Medulla oblongata (tissue), 1 donor: ENCODE results near the gene C22orf39.
"Not testable (repeated sequence)": the region's sequence is repeated elsewhere in the genome, so short reads cannot be mapped to it uniquely, and the experiment has no call there.

ENCODE experiments used
- DNase-seq: peaks from one replicate; pipeline ENCODE4 v3.0.0-alpha.2; 2015; ENCODE audit errors: extremely low spot score

The C22orf39 gene

DNA sequence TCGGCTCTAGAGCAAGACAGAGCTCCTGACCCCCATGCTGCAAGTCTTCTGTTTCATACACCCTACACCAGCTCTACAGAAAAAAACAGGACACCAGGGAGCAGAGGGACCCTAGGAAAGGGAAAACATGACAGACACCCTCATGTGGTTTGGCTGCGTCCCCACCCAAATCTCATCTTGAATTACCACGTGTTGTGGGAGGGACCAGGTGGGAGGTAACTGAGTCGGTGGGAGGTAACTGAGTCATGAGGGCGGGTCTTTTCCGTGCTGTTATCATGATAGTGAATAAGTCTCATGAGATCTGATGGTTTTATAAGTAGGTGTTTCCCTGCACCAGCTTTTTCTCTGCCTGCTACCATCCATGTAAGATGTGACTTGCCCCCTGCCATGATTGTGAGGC lies 6.6 kb upstream of the C22orf39 start:
- no peak for DNase-seq

DNA sequence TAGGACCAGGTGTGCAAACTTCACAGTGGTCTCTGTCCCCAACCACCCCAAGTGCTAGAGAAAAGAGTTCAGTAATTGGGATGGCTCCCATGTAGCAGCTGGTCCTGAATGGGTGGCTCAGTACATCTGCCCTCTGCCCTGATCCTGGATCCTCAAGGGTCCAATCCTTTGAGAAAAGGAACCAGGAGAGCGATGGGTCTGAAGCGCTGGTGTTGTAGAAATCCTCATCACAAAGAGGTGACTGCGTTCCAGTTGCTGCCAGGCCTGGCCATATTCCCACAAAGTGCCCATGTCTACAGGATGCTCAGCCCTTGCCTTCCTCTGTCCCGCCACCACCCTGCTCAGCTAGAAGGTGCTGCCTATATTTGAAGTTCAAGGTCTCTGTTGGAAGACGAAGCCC lies 6.2 kb upstream of the C22orf39 start:
- DNase-seq = no peak

GRCh38 chr22:19451570-19451969 lies 4.1 kb upstream of the C22orf39 start:
- DNase-seq = no peak

DNA sequence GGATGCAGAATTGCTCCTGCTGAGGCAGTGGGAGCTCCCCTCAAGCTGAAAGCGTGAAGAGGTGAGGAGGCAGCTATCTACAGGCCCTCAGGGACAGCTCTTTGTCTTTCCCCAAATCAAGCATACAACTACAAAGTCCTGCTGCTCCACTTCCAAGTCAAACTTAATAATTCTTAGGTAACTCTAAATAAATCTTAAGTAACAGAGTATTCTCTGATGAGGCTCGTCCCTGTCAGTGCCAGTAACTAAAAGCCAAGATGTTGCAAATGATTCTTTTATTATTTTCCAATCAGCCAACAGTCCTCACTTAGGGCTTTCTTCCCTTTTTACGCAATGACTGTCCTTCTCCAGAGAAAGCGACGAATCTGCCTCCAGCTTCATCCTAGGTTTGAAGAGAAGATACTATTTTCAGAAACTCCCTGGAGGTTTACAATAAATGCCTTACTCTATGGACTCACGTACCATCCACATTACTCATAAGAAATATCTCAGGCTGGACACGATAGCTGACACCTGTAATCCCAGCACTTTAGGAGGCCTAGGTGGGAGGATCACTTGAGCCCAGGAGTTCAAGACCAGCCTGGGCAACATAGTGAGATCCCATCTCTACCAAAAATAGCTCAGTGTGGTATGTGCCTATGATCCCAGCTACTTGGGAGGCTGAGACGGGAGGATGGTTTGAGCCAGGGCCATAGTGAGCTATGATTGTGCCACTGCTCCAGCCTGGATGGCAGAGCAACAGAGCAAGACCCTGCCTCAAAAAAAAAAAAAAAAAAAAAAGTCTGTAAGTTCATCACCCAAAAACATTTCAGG lies 3.1 kb upstream of the C22orf39 start:
- no peak for DNase-seq

GRCh38 chr22:19449422-19449767 lies 1.9 kb upstream of the C22orf39 start:
- DNase-seq = no peak

GRCh38 chr22:19448739-19449421 lies 1.4 kb upstream of the C22orf39 start:
- DNase-seq = no peak

DNA sequence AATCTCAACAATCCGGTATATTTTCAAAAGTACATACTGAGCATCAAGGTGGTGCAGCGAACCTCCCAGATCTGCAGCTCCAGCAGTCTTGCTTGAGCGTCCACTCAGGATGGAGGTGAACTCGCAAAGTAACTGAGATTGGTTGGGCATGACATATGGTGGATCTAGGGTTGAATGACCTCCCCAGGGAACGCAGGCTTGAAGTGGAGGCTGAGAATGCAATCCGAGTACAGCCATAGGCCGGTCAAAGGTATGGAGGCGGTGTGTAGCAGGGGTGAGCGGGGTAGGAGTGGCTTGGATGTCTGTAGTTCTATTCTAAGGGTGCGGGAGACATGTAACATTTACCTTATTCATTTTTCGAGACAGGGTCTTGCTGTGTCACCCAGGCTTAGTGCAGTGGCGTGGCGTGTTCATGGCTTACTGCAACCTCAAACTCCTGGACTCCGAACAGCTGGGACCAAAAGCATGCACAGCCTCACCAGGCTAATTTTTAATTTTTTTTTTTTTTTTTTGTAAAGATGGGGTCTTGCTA lies 631 bp upstream of the C22orf39 start:
- DNase-seq = peak; percentile 36

DNA sequence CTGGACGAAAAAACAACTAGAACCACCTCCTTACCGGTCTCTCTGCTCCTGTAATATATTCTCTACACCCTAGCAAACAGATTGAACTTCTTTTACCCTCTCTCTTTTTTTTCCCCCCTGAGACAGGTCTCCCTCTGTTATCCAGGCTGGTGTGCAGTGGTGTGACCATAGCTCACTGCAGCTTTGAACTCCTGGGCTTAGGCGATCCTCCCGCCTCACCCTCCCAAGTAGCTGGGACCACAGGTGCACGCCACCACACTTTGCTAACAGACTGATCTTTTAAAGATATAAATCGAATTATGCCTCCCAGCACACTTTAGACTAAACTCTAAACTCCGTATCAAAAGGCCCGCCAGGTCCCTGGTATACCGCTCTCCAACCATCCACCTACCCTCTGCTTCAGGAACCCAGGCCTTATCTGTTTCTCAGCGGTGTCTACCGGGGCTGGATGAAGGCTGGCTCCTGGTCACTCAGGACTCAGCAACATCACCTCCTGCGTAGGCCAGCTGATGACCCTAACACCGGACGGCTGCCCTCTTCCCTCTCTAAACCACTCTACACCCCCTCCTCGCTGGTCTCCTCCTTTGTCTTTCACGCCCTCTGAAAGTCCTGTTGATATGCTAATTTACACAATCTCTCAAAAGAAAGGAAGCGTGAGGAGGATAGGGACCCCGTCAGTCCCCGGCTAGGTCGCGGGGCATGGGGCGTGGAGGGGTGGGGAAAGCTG lies 745 bp downstream of the C22orf39 start:
- DNase-seq = peak; percentile 13

DNA sequence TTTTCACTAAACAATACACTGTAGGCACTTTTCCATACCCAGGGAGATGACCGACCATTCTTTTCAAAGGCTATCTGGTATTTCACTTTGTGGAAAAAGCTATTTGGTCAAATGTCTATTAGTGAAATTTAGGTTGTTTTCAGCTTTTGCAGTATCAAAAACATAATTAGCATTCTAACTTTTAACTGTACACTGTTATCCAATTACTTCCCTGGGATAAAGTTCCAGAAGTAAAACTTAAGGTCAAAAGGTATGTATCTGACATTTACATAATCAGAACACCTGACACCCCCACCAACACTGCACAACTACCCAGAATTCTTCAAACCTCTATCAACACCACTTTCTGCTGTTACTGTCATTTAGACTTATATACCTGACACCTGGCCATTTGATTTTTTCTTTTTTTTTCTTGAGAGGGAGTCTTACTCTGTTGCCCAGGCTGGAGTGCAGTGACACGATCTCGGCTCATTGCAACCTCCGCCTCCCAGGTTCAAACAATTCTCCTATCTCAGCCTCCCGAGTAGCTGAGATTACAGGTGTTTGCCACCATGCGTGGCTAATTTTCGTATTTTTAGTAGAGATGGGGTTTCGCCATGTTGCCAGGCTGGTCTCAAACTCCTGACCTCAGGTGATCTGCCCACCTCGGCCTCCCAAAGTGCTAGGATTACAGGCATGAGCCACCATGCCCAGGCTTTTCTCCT lies 2.1 kb downstream of the C22orf39 start:
- DNase-seq = not testable (repeated sequence)

DNA sequence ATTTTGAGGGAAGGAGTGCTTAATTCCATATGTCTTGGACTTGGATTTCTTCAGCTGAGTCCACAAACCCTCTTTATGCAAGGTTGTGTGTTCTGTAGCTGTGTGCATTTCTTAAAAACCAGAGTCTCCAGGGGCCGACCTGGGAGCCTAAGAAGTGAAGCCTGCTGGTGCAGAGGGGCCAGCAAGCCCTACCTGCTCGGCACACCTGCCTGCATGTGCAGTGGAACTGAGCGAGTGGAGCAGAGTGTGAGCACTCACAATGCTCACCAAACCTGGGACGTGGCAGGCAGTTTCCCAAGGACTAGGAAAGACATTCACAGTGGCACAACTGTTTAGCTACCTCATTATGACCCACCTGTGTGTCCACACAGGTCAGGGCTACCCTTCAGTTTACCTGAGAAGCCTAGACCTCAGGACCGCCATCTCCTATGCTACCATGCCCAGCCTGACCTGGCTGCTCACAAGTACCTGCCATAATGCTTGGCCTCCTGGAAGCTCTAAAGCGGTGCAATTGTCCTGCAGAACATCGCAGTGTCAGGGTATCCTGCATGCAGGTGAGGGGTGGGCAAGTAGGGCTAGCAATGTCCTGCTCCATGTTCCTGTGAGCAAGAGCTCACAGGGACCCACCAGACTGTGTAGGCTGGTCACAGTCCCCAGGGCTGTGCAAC lies 3.8 kb downstream of the C22orf39 start:
- no peak for DNase-seq

GRCh38 chr22:19442166-19442565 lies 5.3 kb downstream of the C22orf39 start:
- no peak for DNase-seq

DNA sequence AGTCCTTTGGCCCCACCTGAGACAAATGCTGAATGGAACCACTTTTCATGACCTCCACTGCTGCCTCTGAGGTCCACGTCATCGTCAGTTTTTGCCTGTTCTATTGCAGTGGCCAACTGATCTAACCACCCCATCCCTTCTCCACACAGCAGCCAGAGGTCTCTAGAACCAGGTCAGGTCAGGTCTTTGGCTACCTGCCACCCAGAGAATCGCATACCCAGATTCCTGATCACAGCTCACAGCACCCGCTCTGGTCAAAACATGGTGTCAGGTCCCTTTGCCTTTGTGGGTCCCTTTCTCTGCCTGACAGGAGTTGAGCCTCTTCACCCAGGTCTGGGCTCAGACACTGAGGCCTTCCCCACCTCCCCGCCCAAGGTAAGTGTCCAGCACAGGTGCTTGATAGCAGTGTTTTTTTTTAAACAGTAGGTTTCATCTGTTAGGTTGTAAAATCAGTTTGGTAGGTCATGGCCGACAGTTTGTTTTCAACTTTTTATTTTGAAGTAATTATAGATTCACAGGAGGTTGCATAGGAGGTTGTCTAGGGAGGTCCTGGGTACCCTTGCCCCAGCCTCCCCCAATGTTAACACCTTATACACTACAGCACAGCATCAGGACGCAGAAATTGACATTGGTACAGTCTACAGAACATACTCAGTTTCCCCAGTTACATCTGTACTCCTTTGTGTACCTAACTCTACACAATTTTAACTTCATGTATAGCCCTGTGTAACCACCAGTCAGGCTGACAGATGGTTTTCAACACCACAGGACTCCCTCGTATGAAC lies 6.9 kb downstream of the C22orf39 start:
- DNase-seq = no peak

DNA sequence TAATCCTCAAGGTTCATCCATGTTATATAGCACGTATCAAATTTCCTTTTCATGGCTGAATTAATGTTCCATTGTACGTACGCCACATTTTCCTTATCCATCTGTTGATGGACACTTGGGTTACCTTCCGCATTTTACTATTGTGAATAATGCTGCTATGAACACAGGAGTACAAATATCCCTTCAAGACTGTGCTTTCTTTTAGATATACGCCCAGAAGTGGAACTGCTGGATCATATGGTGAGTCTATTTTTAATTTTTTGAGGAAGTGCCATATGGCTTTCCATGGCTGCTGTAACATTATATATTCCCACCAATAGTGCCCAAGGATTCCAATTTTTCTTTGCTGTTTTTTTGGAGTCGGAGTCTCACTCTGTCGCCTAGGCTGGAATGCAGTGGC lies 9.2 kb downstream of the C22orf39 start:
- no peak for DNase-seq

DNA sequence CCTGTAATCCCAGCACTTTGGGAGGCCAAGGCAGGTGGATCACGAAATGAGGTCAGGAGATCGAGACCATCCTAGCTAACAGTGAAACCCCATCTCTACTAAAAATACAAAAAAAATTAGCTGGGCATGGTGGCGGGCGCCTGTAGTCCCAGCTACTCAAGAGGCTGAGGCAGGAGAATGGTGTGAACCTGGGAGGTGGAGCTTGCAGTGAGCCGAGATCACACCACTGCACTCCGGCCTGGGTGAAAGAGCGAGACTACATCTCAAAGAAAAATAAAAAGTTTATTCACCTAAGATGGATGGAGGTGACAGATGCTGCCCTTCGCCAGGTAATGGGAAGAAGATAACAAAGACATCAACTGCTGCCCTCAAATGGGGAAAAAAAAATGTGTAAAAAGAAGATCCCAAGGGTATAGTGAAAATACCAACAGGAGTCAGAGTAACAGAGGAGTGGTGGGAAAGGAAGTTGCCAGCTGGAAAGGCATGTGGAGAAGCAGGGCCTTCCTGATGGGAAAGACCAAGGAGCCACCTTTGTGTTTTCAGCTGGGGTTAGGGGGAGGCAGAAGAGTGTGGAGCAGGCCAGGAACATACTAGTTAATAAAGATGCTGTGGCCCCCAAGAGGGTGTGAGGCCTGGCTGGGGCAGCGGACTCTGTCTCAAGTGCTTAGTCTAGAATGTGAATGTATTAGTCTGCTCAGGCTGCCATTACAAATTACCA lies 10.9 kb downstream of the C22orf39 start:
- DNase-seq = not testable (repeated sequence)

DNA sequence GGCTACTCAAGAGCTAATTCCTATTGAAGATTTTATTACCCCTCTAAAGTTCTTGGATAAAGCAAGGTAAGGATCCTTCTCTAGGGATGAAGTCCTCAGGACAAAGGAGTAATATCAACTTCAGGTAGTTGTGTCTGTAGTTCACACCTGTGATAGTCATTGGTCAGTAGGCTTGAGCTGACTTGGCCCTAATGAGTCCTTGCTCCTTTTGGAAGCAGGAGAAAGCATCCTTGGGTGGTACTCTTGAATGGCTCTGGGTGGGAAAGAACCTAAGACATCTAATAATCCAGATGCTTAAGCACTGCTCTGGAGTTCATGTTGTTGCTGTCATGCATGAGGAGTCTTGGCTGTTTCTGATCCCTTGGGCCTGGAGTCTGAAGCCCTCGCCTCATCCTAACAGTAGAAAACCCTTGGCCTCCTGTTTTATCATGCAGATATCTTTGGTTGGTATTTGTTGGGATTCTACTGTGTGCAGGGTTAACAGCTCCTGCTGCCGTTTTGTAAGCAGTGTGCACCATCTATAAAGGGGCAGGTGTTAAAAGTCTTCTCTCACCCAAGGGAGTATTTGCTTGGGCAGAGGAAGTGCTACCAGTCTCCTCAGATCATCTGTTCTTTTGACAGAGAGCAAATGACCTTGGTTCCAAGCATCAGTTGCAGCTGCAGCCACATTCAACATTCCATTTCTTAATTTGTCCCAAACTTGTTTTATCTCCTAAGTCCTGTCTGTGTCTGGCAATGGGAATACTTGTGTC lies 12.5 kb downstream of the C22orf39 start:
- DNase-seq = no peak

GRCh38 chr22:19434401-19434800 lies 13.1 kb downstream of the C22orf39 start:
- DNase-seq = no peak

- DNase-seq = peak; percentile 97
Observed at GRCh38 chr22:19432133-19432851, 15.2 kb downstream of the C22orf39 start, which contains the start of gene MRPL40. Gene MRPL40, plus strand, starts transcription at chr22:19432545. Its CDS starts 10 bp downstream, at chr22:19432555.

DNA sequence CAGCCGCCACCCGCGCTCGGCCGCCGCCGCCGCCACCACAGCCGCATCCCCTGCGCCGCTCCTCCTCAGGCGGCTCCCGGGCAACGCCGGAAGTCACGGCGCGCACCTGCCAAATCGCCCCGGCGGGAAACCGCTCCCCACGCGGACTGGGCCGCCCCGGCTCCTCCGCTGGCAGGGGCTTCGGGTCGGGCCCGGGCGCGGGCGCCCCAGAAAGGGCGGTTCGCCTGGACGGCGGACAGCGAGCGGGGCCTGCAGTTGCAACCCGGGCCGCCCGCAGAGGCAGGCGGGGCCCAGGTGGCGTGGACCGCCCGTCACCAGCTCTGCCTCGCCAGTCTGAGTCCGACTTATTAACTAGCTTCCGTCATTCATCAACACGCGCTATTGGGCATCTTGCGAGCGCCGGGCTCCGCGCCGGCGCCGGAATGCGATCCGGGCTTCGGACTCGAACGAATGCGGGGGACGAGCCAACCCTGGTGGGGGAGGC lies 15.8 kb downstream of the C22orf39 start, which contains the start of gene HIRA:
Gene HIRA, minus strand, starts transcription at position 85 of the 484 bp plus-strand sequence. CDS start 257 bp downstream, outside the sequence.
- peak; percentile 75 for DNase-seq
